GM18519 (cell line): Measurements from ENCODE around the gene RASD2.

Experiments
- ATAC-seq: cut with Tn5 transposase; IDR thresholded peaks from one replicate; pipeline ENCODE4 v1.9.1; 2021; ENCODE audit warnings: mild to moderate bottlenecking, moderate library complexity; ENCODE audit not compliant: unreplicated experiment, low FRiP score

Gene RASD2

GRCh38 chr22:35539487-35539886, 1.1 kb upstream of the RASD2 start:
- no peak for ATAC-seq

GRCh38 chr22:35539910-35540594, 579 bp upstream of the RASD2 start:
- no peak for ATAC-seq

GRCh38 chr22:35541254-35541748, 670 bp downstream of the RASD2 start:
- ATAC-seq = no peak

GRCh38 chr22:35542157-35542938, 1.7 kb downstream of the RASD2 start:
- ATAC-seq = no peak

GRCh38 chr22:35542939-35543516, 2.4 kb downstream of the RASD2 start:
- ATAC-seq = no peak

GRCh38 chr22:35543702-35544101, 3.1 kb downstream of the RASD2 start:
- ATAC-seq = no peak

- no peak for ATAC-seq
Measured at GRCh38 chr22:35544189-35544588, 3.6 kb downstream of the RASD2 start.

- no peak for ATAC-seq
Measured at GRCh38 chr22:35544827-35545226, 4.2 kb downstream of the RASD2 start.

- ATAC-seq = no peak
Measured at GRCh38 chr22:35546886-35547285, 6.3 kb downstream of the RASD2 start.

GRCh38 chr22:35547987-35548721, 7.5 kb downstream of the RASD2 start:
- no peak for ATAC-seq

- no peak for ATAC-seq
Measured at GRCh38 chr22:35548722-35549112, 8.1 kb downstream of the RASD2 start.

- no peak for ATAC-seq
Measured at GRCh38 chr22:35549328-35549727, 8.7 kb downstream of the RASD2 start.

GRCh38 chr22:35551549-35552177, 11.0 kb downstream of the RASD2 start:
- no peak for ATAC-seq

GRCh38 chr22:35552196-35552842, 11.7 kb downstream of the RASD2 start:
- ATAC-seq = no peak

- ATAC-seq = no peak
Measured at GRCh38 chr22:35552846-35553245, 12.2 kb downstream of the RASD2 start.

- ATAC-seq = no peak
Measured at GRCh38 chr22:35553341-35553740, 12.7 kb downstream of the RASD2 start.

GRCh38 chr22:35554297-35554845, 13.7 kb downstream of the RASD2 start:
- ATAC-seq = no peak

- ATAC-seq = no peak
Measured at GRCh38 chr22:35555483-35555890, 14.9 kb downstream of the RASD2 start.

- ATAC-seq = no peak
Measured at GRCh38 chr22:35555946-35556547, 15.4 kb downstream of the RASD2 start.
